Left ventricle myocardium inferior (tissue), 1 donor: ENCODE results near the gene PTPRM. TPM values are rescaled to one million over a fixed set of nuclear protein-coding genes. Genes with fewer than 3 reads are reported as not detected.

ENCODE experiments used
- DNase-seq: peaks from one replicate; pipeline ENCODE4 v3.0.0-alpha.2; 2020
- H3K27ac ChIP-seq: fragments of 200-600 bp; replicated peaks from 2 replicates; pipeline ENCODE4 v1.8.0; 2021
- H3K27me3 ChIP-seq: fragments of 200-600 bp; 2 replicates; pipeline ENCODE4 v1.8.0; 2021; ENCODE audit warnings: low read depth
- H3K36me3 ChIP-seq: fragments of 200-600 bp; 2 replicates; pipeline ENCODE4 v1.8.0; 2021
- H3K4me1 ChIP-seq: fragments of 200-600 bp; 2 replicates; pipeline ENCODE4 v1.8.0; 2021
- H3K4me3 ChIP-seq: fragments of 200-600 bp; 2 replicates; pipeline ENCODE4 v1.8.0; 2021; ENCODE audit warnings: mild to moderate bottlenecking, moderate library complexity
- H3K9me3 ChIP-seq: fragments of 200-600 bp; replicated peaks from 2 replicates; pipeline ENCODE4 v1.8.0; 2021
- intact Hi-C: fragments of 100-400 bp; cut with micrococcal nuclease; formaldehyde crosslinking; loops from one replicate; pipeline ENCODE4 v1.11.0; 2022
- total RNA-seq: library from RNA; stranded (reverse); fragmentation: NEBNext Ultra II Directional; extraction: Animal tissue kit (Norgen Biotek cat#: 25700); gene quantifications from one replicate; pipeline ENCODE4 v1.2.1, GENCODE V29; 2021
- TF ChIP-seq, protein P1 (sequence below): fragments of 200-600 bp; IDR thresholded peaks from 2 replicates; pipeline ENCODE4 v1.8.0; 2021; ENCODE audit warnings: antibody characterized with exemption, mild to moderate bottlenecking, borderline replicate concordance
- donor health status: DM: no; HTN: yes; CAD: no; lungs with severe emphysema.

Gene PTPRM
- total RNA-seq, 1 donor from 2014 or later: 132 TPM

DNA sequence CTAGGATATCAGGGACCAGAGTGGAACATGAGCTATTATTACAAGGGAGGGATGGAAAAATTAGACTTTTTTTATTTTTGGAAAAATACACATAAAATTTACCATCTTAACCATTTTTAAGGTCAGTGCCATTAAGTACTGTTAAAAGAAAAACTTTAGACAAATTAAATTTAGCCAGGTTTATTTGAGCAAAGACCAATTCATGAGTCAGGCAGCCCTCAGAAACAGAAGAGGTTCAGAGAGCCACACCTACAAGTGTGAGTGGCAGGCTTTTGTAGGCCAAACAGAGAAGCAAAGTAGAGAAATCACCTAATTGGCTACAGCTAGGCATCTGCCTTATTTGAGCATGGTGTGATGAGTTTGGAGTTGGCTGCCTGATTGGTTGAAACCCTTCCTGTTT, 740.8 kb downstream of the PTPRM start:
- intact Hi-C loops: no loop called here
- Histone ChIP-seq H3K9me3 (no peaks in the 10 kb centered on the region), H3K4me3 (no peak overlapping the region), H3K27me3 (no peaks in the 10 kb centered on the region), H3K36me3 (no peaks in the 10 kb centered on the region), H3K27ac (no peak overlapping the region), H3K4me1 (no peaks in the 10 kb centered on the region)
- no peak for DNase-seq
- TF ChIP-seq, protein P1, sequence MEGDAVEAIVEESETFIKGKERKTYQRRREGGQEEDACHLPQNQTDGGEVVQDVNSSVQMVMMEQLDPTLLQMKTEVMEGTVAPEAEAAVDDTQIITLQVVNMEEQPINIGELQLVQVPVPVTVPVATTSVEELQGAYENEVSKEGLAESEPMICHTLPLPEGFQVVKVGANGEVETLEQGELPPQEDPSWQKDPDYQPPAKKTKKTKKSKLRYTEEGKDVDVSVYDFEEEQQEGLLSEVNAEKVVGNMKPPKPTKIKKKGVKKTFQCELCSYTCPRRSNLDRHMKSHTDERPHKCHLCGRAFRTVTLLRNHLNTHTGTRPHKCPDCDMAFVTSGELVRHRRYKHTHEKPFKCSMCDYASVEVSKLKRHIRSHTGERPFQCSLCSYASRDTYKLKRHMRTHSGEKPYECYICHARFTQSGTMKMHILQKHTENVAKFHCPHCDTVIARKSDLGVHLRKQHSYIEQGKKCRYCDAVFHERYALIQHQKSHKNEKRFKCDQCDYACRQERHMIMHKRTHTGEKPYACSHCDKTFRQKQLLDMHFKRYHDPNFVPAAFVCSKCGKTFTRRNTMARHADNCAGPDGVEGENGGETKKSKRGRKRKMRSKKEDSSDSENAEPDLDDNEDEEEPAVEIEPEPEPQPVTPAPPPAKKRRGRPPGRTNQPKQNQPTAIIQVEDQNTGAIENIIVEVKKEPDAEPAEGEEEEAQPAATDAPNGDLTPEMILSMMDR: no peak

DNA sequence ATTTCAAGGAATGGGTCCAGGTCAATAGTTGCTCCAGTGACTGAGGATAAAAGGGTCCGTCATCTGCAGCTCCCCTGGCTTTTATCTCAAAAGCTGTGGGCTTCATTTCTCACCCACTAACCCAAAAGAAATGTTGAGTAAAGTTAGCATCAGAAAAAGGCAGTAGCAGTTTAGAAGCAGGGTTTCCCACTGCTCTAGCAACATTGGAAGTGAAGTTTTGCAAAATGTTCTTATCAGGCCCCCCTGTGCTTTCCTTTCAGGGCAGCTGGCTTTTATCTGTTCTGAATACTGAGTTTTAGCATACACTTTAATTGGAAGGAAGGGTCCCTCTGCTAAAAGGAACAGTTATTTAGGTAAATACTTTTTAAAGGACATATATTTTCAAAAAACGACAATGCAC, 745.9 kb downstream of the PTPRM start:
- DNase-seq: no peak
- TF ChIP-seq, protein P1: no peak
- intact Hi-C loops: no loop called here
- Histone ChIP-seq H3K27me3 (no peaks in the 10 kb centered on the region), H3K36me3 (peaks cover 17% of the 10 kb centered on the region), H3K4me3 (no peak overlapping the region), H3K9me3 (no peaks in the 10 kb centered on the region), H3K27ac (no peak overlapping the region), H3K4me1 (no peaks in the 10 kb centered on the region)

DNA sequence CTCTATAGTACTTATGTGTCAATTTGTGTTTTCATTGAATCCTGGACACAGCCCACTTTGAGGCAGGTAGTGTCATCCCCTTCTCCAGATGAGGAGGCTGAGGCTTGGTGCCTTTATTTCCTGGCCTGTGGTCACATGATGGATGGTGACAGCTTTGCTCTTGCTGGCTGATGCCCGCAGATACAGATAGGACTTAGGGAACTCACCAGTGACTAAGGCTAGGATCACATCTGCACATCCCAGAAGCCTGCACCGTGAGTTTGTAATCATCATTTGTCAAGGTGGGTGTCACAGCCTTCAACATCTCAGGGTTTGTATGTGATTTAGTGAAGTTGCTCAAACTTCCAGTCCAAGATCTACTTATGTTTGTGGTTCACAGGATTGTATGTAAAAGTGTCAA, 747.0 kb downstream of the PTPRM start:
- TF ChIP-seq, protein P1: no peak
- Histone ChIP-seq H3K4me1 (no peaks in the 10 kb centered on the region), H3K27me3 (no peaks in the 10 kb centered on the region), H3K36me3 (peaks cover 20% of the 10 kb centered on the region), H3K4me3 (no peak overlapping the region), H3K27ac (no peak overlapping the region), H3K9me3 (no peaks in the 10 kb centered on the region)
- no peak for DNase-seq
- intact Hi-C loops: no loop called here

DNA sequence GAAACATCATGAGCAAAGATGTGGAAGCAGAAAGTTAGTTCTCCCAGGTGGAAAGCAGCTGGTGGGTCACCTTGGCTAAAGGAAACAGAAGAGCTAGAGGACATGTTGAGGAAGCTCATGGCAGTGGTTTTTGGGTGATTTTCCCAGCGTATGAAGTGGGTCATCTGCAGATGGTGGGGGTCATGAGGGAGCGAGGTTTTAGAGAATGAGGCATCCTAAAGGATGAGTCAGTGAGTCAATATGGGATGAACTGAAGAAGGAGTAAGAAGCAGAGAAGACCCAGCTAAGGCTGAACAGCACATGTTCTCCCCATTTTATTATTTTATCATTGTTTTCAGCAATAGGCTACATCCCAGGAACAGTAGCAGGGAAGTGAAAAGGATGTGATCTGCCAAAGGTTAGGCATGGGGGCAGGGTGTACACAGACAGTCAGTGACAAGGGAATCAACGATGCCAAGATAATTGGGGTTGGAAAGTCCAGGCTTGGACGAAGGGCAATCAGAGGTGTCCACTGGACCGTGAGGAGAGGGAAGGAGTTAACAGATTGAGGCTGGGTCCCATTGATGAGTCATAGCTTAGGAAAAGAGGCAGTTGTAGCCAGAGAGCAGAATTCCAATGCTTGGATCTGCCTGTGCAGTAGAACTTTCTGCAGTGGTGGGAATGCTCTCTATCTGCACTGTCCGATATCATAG, 752.8 kb downstream of the PTPRM start:
- TF ChIP-seq, protein P1: no peak
- H3K9me3 ChIP-seq: no peaks in the 10 kb centered on the region
- H3K36me3 ChIP-seq: peaks cover 23% of the 10 kb centered on the region
- H3K27me3 ChIP-seq: no peaks in the 10 kb centered on the region
- H3K4me1 ChIP-seq: peaks cover 21% of the 10 kb centered on the region
- no peak overlapping the region for H3K4me3 ChIP-seq
- no peak for DNase-seq
- H3K27ac ChIP-seq: no peak overlapping the region
- intact Hi-C loops: no loop called here

DNA sequence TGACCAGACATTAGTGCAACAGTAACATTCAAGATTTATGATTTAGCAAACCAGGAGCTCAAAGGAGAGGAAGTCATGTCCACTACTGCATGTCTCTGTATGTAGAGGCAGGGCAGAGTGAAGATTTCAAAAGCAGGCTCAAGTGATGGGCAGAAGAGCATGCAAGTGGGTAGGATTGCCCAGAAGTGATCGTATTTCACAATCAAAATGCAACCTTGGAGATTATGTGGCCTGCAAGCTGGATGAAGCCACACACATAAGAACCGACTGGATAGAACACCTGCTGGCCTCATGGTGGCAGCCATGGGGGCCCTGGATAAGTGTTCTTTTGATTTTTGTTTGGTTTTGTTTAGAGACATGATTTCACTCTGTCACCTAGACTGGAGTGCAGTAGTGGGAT, 755.4 kb downstream of the PTPRM start:
- Histone ChIP-seq H3K4me3 (no peak overlapping the region), H3K36me3 (peaks cover 17% of the 10 kb centered on the region), H3K27me3 (no peaks in the 10 kb centered on the region), H3K4me1 (peaks cover 28% of the 10 kb centered on the region), H3K27ac (no peak overlapping the region), H3K9me3 (no peaks in the 10 kb centered on the region)
- no peak for DNase-seq
- intact Hi-C loops: no loop called here
- TF ChIP-seq, protein P1: no peak
